ENCODE results near the gene PTPN3. TPM values are rescaled to one million over a fixed set of nuclear protein-coding genes. Genes with fewer than 3 reads are reported as not detected.
"Not testable (repeated sequence)": the region's sequence is repeated elsewhere in the genome, so short reads cannot be mapped to it uniquely, and the experiment has no call there.

Gene PTPN3
- total RNA-seq, 1 experiment from 2014 or later, result not detected

GRCh38 chr9:109512170-109512756, 14.2 kb upstream of the PTPN3 start:
- no peak overlapping the region for H3K4me2 ChIP-seq (ENCODE audit: low read depth, low read length, poor library complexity, severe bottlenecking)
- DNase-seq, result no peak
- H3K27ac ChIP-seq (ENCODE audit: low read length), result no peak overlapping the region
- H3K79me2 ChIP-seq (ENCODE audit: low read length), result no peaks in the 10 kb centered on the region
- no peak overlapping the region for H3K4me3 ChIP-seq (ENCODE audit: low read length)
- H3K9me3 ChIP-seq (ENCODE audit: low read length), result no peaks in the 10 kb centered on the region
- no peaks in the 10 kb centered on the region for H3K9me2 ChIP-seq (replicated peaks; ENCODE audit: insufficient read depth, low read length)
- H3K4me1 ChIP-seq (ENCODE audit: low read length), result no peaks in the 10 kb centered on the region
- H2AFZ ChIP-seq (ENCODE audit: low read length), result no peak overlapping the region
- H3K9ac ChIP-seq (ENCODE audit: low read length), result no peak overlapping the region
- H4K20me1 ChIP-seq (ENCODE audit: insufficient read depth, low read depth, low read length), result no peaks in the 10 kb centered on the region
- H3K27me3 ChIP-seq (ENCODE audit: low read length), result no peaks in the 10 kb centered on the region
- no peaks in the 10 kb centered on the region for H3K36me3 ChIP-seq (ENCODE audit: insufficient read depth, low read length)

- Histone ChIP-seq H3K36me3 (ENCODE audit: insufficient read depth, low read length) (no peaks in the 10 kb centered on the region), H3K4me1 (ENCODE audit: low read length) (no peaks in the 10 kb centered on the region)
- no peak for DNase-seq
These were observed 12.4 kb upstream of the PTPN3 start for GRCh38 chr9:109510506-109510905.

GRCh38 chr9:109510042-109510441, 11.9 kb upstream of the PTPN3 start:
- not testable (repeated sequence) for H3K4me1 ChIP-seq (ENCODE audit: low read length); H3K9me3 ChIP-seq (ENCODE audit: low read length); H3K9me2 ChIP-seq (replicated peaks; ENCODE audit: insufficient read depth, low read length); H3K9ac ChIP-seq (ENCODE audit: low read length); H3K79me2 ChIP-seq (ENCODE audit: low read length); H2AFZ ChIP-seq (ENCODE audit: low read length); H3K27ac ChIP-seq (ENCODE audit: low read length); H3K4me2 ChIP-seq (ENCODE audit: low read depth, low read length, poor library complexity, severe bottlenecking); H3K4me3 ChIP-seq (ENCODE audit: low read length); H3K27me3 ChIP-seq (ENCODE audit: low read length); H4K20me1 ChIP-seq (ENCODE audit: insufficient read depth, low read depth, low read length); DNase-seq; H3K36me3 ChIP-seq (ENCODE audit: insufficient read depth, low read length)

More at GRCh38 chr9:109510506-109510905, 12.4 kb upstream of the PTPN3 start:
- Histone ChIP-seq H3K27ac (ENCODE audit: low read length) (no peak overlapping the region), H3K9ac (ENCODE audit: low read length) (no peak overlapping the region), H3K9me3 (ENCODE audit: low read length) (no peaks in the 10 kb centered on the region), H3K79me2 (ENCODE audit: low read length) (no peaks in the 10 kb centered on the region), H3K4me2 (ENCODE audit: low read depth, low read length, poor library complexity, severe bottlenecking) (no peak overlapping the region), H4K20me1 (ENCODE audit: insufficient read depth, low read depth, low read length) (no peaks in the 10 kb centered on the region), H3K4me3 (ENCODE audit: low read length) (no peak overlapping the region), H3K27me3 (ENCODE audit: low read length) (no peaks in the 10 kb centered on the region), H3K9me2 (replicated peaks; ENCODE audit: insufficient read depth, low read length) (no peaks in the 10 kb centered on the region), H2AFZ (ENCODE audit: low read length) (no peak overlapping the region)

GRCh38 chr9:109509611-109510010, 11.5 kb upstream of the PTPN3 start:
- no peak overlapping the region for H2AFZ ChIP-seq (ENCODE audit: low read length)
- H3K4me1 ChIP-seq (ENCODE audit: low read length), result no peaks in the 10 kb centered on the region
- H3K27me3 ChIP-seq (ENCODE audit: low read length), result no peaks in the 10 kb centered on the region
- H3K9ac ChIP-seq (ENCODE audit: low read length), result no peak overlapping the region
- no peaks in the 10 kb centered on the region for H3K36me3 ChIP-seq (ENCODE audit: insufficient read depth, low read length)
- no peaks in the 10 kb centered on the region for H3K9me3 ChIP-seq (ENCODE audit: low read length)
- no peak overlapping the region for H3K27ac ChIP-seq (ENCODE audit: low read length)
- no peaks in the 10 kb centered on the region for H4K20me1 ChIP-seq (ENCODE audit: insufficient read depth, low read depth, low read length)
- no peaks in the 10 kb centered on the region for H3K9me2 ChIP-seq (replicated peaks; ENCODE audit: insufficient read depth, low read length)
- no peak overlapping the region for H3K4me2 ChIP-seq (ENCODE audit: low read depth, low read length, poor library complexity, severe bottlenecking)
- DNase-seq, result no peak
- no peak overlapping the region for H3K4me3 ChIP-seq (ENCODE audit: low read length)
- H3K79me2 ChIP-seq (ENCODE audit: low read length), result no peaks in the 10 kb centered on the region

- Histone ChIP-seq H2AFZ (ENCODE audit: low read length) (no peak overlapping the region), H3K79me2 (ENCODE audit: low read length) (no peaks in the 10 kb centered on the region), H3K36me3 (ENCODE audit: insufficient read depth, low read length) (no peaks in the 10 kb centered on the region)
These were observed 9.3 kb upstream of the PTPN3 start for GRCh38 chr9:109507421-109507838.

GRCh38 chr9:109506097-109506712, 8.1 kb upstream of the PTPN3 start:
- H3K9me3 ChIP-seq (ENCODE audit: low read length), result no peaks in the 10 kb centered on the region
- no peaks in the 10 kb centered on the region for H3K4me1 ChIP-seq (ENCODE audit: low read length)
- DNase-seq, result no peak
- H3K9ac ChIP-seq (ENCODE audit: low read length), result no peak overlapping the region
- H3K4me2 ChIP-seq (ENCODE audit: low read depth, low read length, poor library complexity, severe bottlenecking), result no peak overlapping the region
- no peaks in the 10 kb centered on the region for H3K79me2 ChIP-seq (ENCODE audit: low read length)
- H3K36me3 ChIP-seq (ENCODE audit: insufficient read depth, low read length), result no peaks in the 10 kb centered on the region
- H3K27ac ChIP-seq (ENCODE audit: low read length), result no peak overlapping the region
- H3K27me3 ChIP-seq (ENCODE audit: low read length), result no peaks in the 10 kb centered on the region
- no peak overlapping the region for H2AFZ ChIP-seq (ENCODE audit: low read length)
- H3K4me3 ChIP-seq (ENCODE audit: low read length), result no peak overlapping the region
- no peaks in the 10 kb centered on the region for H4K20me1 ChIP-seq (ENCODE audit: insufficient read depth, low read depth, low read length)
- no peaks in the 10 kb centered on the region for H3K9me2 ChIP-seq (replicated peaks; ENCODE audit: insufficient read depth, low read length)

More at GRCh38 chr9:109507421-109507838, 9.3 kb upstream of the PTPN3 start:
- no peak overlapping the region for H3K4me3 ChIP-seq (ENCODE audit: low read length)
- H3K9me3 ChIP-seq (ENCODE audit: low read length), result no peaks in the 10 kb centered on the region
- no peak for DNase-seq
- no peaks in the 10 kb centered on the region for H3K9me2 ChIP-seq (replicated peaks; ENCODE audit: insufficient read depth, low read length)
- no peak overlapping the region for H3K9ac ChIP-seq (ENCODE audit: low read length)
- no peaks in the 10 kb centered on the region for H3K27me3 ChIP-seq (ENCODE audit: low read length)
- no peaks in the 10 kb centered on the region for H4K20me1 ChIP-seq (ENCODE audit: insufficient read depth, low read depth, low read length)
- H3K4me1 ChIP-seq (ENCODE audit: low read length), result no peaks in the 10 kb centered on the region
- H3K27ac ChIP-seq (ENCODE audit: low read length), result no peak overlapping the region
- no peak overlapping the region for H3K4me2 ChIP-seq (ENCODE audit: low read depth, low read length, poor library complexity, severe bottlenecking)

- Histone ChIP-seq H3K4me3 (ENCODE audit: low read length) (no peak overlapping the region), H3K4me2 (ENCODE audit: low read depth, low read length, poor library complexity, severe bottlenecking) (no peak overlapping the region), H3K9me3 (ENCODE audit: low read length) (no peaks in the 10 kb centered on the region), H3K9ac (ENCODE audit: low read length) (no peak overlapping the region), H4K20me1 (ENCODE audit: insufficient read depth, low read depth, low read length) (no peaks in the 10 kb centered on the region), H3K27ac (ENCODE audit: low read length) (no peak overlapping the region), H3K4me1 (ENCODE audit: low read length) (no peaks in the 10 kb centered on the region), H3K27me3 (ENCODE audit: low read length) (no peaks in the 10 kb centered on the region), H3K79me2 (ENCODE audit: low read length) (no peaks in the 10 kb centered on the region), H3K36me3 (ENCODE audit: insufficient read depth, low read length) (no peaks in the 10 kb centered on the region), H2AFZ (ENCODE audit: low read length) (no peak overlapping the region), H3K9me2 (replicated peaks; ENCODE audit: insufficient read depth, low read length) (no peaks in the 10 kb centered on the region)
- DNase-seq, result no peak
These were observed 6.6 kb upstream of the PTPN3 start for GRCh38 chr9:109504689-109505088.

GRCh38 chr9:109500421-109500974, 2.4 kb upstream of the PTPN3 start:
- H3K4me2 ChIP-seq (ENCODE audit: low read depth, low read length, poor library complexity, severe bottlenecking), result no peak overlapping the region

More at GRCh38 chr9:109500421-109500974, 2.4 kb upstream of the PTPN3 start:
- no peak for DNase-seq
- no peaks in the 10 kb centered on the region for H3K9me2 ChIP-seq (replicated peaks; ENCODE audit: insufficient read depth, low read length)
- peaks cover 4% of the 10 kb centered on the region for H3K4me1 ChIP-seq (ENCODE audit: low read length)
- no peak overlapping the region for H3K4me3 ChIP-seq (ENCODE audit: low read length)
- H4K20me1 ChIP-seq (ENCODE audit: insufficient read depth, low read depth, low read length), result no peaks in the 10 kb centered on the region
- H3K27ac ChIP-seq (ENCODE audit: low read length), result no peak overlapping the region
- H3K9ac ChIP-seq (ENCODE audit: low read length), result no peak overlapping the region
- no peaks in the 10 kb centered on the region for H3K9me3 ChIP-seq (ENCODE audit: low read length)
- H3K27me3 ChIP-seq (ENCODE audit: low read length), result no peaks in the 10 kb centered on the region
- H3K79me2 ChIP-seq (ENCODE audit: low read length), result no peaks in the 10 kb centered on the region
- no peaks in the 10 kb centered on the region for H3K36me3 ChIP-seq (ENCODE audit: insufficient read depth, low read length)
- H2AFZ ChIP-seq (ENCODE audit: low read length), result no peak overlapping the region
